SH-SY5Y (cell line): ENCODE measurements around the gene TBC1D12.

Experiments
- GATA2 ChIP-seq: IDR thresholded peaks from 2 replicates; pipeline ENCODE4 v1.6.1; 2011; ENCODE audit warnings: mild to moderate bottlenecking, low read depth, low read length
- GATA3 ChIP-seq: IDR thresholded peaks from 2 replicates; pipeline ENCODE4 v1.6.1; 2011; ENCODE audit warnings: low read depth, mild to moderate bottlenecking, low read length, moderate library complexity

- TF ChIP-seq GATA2, result no peak
- TF ChIP-seq GATA3, result no peak
These were observed 10.1 kb downstream of the TBC1D12 start for GRCh38 chr10:94412449-94412848.
